ENCODE results near the gene MEG3. TPM values are rescaled to one million over a fixed set of nuclear protein-coding genes. Genes with fewer than 3 reads are reported as not detected.

Gene MEG3
- total and polyA plus RNA-seq, 9 of the 15 experiments (the other 6 are each of a cell fraction or from before 2014, with no cell fraction given): 0.10 to 5.3 (median 1.0) TPM; not detected in 1

- TF ChIP-seq ZNF780A (CRISPR knock-in tag; IDR thresholded peaks at IDR 0.05): no peak
- TF ChIP-seq, protein P1, sequence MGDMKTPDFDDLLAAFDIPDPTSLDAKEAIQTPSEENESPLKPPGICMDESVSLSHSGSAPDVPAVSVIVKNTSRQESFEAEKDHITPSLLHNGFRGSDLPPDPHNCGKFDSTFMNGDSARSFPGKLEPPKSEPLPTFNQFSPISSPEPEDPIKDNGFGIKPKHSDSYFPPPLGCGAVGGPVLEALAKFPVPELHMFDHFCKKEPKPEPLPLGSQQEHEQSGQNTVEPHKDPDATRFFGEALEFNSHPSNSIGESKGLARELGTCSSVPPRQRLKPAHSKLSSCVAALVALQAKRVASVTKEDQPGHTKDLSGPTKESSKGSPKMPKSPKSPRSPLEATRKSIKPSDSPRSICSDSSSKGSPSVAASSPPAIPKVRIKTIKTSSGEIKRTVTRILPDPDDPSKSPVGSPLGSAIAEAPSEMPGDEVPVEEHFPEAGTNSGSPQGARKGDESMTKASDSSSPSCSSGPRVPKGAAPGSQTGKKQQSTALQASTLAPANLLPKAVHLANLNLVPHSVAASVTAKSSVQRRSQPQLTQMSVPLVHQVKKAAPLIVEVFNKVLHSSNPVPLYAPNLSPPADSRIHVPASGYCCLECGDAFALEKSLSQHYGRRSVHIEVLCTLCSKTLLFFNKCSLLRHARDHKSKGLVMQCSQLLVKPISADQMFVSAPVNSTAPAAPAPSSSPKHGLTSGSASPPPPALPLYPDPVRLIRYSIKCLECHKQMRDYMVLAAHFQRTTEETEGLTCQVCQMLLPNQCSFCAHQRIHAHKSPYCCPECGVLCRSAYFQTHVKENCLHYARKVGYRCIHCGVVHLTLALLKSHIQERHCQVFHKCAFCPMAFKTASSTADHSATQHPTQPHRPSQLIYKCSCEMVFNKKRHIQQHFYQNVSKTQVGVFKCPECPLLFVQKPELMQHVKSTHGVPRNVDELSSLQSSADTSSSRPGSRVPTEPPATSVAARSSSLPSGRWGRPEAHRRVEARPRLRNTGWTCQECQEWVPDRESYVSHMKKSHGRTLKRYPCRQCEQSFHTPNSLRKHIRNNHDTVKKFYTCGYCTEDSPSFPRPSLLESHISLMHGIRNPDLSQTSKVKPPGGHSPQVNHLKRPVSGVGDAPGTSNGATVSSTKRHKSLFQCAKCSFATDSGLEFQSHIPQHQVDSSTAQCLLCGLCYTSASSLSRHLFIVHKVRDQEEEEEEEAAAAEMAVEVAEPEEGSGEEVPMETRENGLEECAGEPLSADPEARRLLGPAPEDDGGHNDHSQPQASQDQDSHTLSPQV (IDR thresholded peaks at IDR 0.05): no peak
Observed at GRCh38 chr14:100891051-100891450, 65.1 kb downstream of the MEG3 start (continued).

- Histone ChIP-seq H4K20me1 (replicated peaks; ENCODE audit: control insufficient read depth, insufficient read depth, low read length) (no peaks in the 10 kb centered on the region), H3K9me3 (replicated peaks; ENCODE audit: control insufficient read depth, insufficient read depth, low read depth, low read length) (no peaks in the 10 kb centered on the region; the same call in 1 of the 2 replicates), H3K4me3 (no peak overlapping the region), H3K9me1 (ENCODE audit: control insufficient read depth, insufficient read depth, low read length) (no peaks in the 10 kb centered on the region), H3K4me1 (replicated peaks in 1 of 2; ENCODE audit: control insufficient read depth in 2 of 2, insufficient read depth in 2 of 2, low read length in 2 of 2) (peaks cover 0 to 4% of the 10 kb centered on the region in 2 experiments; a peak in 2 of 5 replicates), H2AFZ (ENCODE audit: low read depth, low read length) (no peak overlapping the region), H3K36me3 (ENCODE audit: control insufficient read depth, insufficient read depth, low read length) (no peaks in the 10 kb centered on the region), H3K27me3 (ENCODE audit: control insufficient read depth in 2 of 2, insufficient read depth in 2 of 2, low read length in 2 of 2) (0 out of 5 replicates have a peak, but pooled peaks cover 0 to 3% of the 10 kb centered on the region in 2 experiments), H3K79me2 (ENCODE audit: control insufficient read depth, insufficient read depth, low read length) (no peaks in the 10 kb centered on the region), H3K27ac (ENCODE audit: extremely low read depth, low read depth, low read length) (no peak overlapping the region), H3K9ac (ENCODE audit: insufficient read depth in 1 of 2, low read depth in 2 of 2, low read length in 2 of 2) (no peak overlapping the region), H3K4me2 (ENCODE audit: insufficient read depth, low read length) (no peak overlapping the region)
- BruUV-seq (replicated peaks): no TSS peak
- ATAC-seq (no peak), DNase-seq (ENCODE audit: extremely low read depth in 1 of 4, low spot score in 3 of 4) (no peak), FAIRE-seq (no peak)
- intact Hi-C loops (cut with micrococcal nuclease): no loop called here
- in situ Hi-C loops (cut with MboI): no loop called here
- ChIA-PET POLR2A (interaction anchor here (0.7 kb wide), 1 partner anchor 1687 kb away, joined by 3 read pairs; no protein-coding TSS in a partner anchor), CTCF (ENCODE audit: low intra/inter-chr PET ratio) (no interaction called here)
- WGBS (ENCODE audit: insufficient coverage, low coverage, missing lambda C conversion rate): 13% methylated on average over 12 of the region's 13 CpGs
- TF ChIP-seq SIRT6 (IDR thresholded peaks at IDR 0.05; ENCODE audit: low read depth, low read length) (no peak), HDGF (IDR thresholded peaks at IDR 0.05) (no peak), MIER1 (IDR thresholded peaks at IDR 0.05; ENCODE audit: low read depth) (no peak), POLR3A (IDR thresholded peaks at IDR 0.05; ENCODE audit: borderline replicate concordance, extremely low read depth, insufficient read depth, insufficient read length) (no peak), MAX (CRISPR knock-in tag; IDR thresholded peaks at IDR 0.05) (no peak), ZBTB5 (IDR thresholded peaks at IDR 0.05) (no peak)
- TF ChIP-seq, protein P2, sequence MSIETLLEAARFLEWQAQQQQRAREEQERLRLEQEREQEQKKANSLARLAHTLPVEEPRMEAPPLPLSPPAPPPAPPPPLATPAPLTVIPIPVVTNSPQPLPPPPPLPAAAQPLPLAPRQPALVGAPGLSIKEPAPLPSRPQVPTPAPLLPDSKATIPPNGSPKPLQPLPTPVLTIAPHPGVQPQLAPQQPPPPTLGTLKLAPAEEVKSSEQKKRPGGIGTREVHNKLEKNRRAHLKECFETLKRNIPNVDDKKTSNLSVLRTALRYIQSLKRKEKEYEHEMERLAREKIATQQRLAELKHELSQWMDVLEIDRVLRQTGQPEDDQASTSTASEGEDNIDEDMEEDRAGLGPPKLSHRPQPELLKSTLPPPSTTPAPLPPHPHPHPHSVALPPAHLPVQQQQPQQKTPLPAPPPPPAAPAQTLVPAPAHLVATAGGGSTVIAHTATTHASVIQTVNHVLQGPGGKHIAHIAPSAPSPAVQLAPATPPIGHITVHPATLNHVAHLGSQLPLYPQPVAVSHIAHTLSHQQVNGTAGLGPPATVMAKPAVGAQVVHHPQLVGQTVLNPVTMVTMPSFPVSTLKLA (conservative IDR thresholded peaks at IDR 0.05): no peak
Observed at GRCh38 chr14:100891501-100892445, 65.9 kb downstream of the MEG3 start.

Measured in K562 (cell line).